Measurements from ENCODE around the gene LRRC45.

Gene LRRC45

DNA sequence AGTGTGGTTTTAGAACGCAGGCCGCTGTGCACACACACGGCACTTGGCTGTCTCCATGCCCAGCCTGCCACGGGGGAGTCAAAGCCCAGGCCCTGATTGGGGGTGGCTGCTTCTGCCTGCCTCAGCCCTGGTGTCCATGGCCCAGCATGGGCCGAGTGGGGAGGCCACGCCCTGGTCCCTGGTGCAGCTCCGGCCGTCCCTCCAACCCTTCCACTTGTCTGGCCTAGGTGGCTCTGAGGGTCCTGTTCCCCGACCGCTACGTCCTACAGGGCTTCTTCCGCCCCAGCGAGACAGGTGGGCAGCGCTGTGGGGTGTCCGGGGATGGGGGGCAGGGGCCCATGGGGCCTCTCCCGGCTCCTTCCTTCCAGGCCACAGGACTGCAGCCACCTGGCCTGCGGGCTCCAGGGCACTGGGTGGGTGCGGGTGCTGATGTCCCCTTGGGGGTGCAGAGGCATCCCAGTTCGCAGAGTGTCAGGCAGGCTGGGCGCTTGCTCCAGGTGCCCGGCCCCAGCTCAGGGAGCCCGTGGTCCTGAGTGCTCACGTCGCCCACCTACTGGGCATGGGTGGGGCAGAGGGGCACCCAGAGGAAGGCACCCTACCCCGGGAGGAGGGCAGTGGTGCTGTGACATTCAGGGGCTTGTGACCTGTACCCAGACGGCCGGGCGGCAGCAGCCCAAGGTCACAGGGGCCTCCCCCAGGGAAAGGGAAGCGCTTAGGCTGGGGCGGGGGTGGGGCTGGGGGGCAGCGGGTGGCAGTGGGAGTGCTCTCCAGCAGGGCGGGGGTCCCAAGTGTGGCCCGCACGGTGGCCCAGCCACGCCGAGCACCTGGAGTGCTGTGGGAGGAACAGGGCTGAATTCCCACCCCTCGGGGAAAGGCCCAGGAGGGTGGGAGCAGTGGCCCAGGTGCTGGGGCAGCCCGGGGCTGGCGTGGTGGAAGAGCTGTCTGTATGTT is 12.3 kb upstream of the LRRC45 start:
- H3K4me2 ChIP-seq (ENCODE audit: low read length): no peak overlapping the region
- H3K9me2 ChIP-seq (replicated peaks; ENCODE audit: control insufficient read depth, low read length): no peaks in the 10 kb centered on the region
- H3K79me2 ChIP-seq (ENCODE audit: control insufficient read depth, low read length): no peaks in the 10 kb centered on the region
- no peak for TF ChIP-seq CTCF (IDR thresholded peaks at IDR 0.05; ENCODE audit: low read depth, low read length, poor library complexity, severe bottlenecking)
- TF ChIP-seq EZH2phosphoT487 (IDR thresholded peaks at IDR 0.05; ENCODE audit: borderline replicate concordance, low read length): no peak
- no peak overlapping the region for H3K4me3 ChIP-seq (ENCODE audit: low read length)
- no peaks in the 10 kb centered on the region for H3F3A ChIP-seq (ENCODE audit: control insufficient read depth, insufficient read depth)
- no peaks in the 10 kb centered on the region for H3K9me3 ChIP-seq (ENCODE audit: control insufficient read depth, insufficient read depth, low read length)
- no peaks in the 10 kb centered on the region for H3K36me3 ChIP-seq (ENCODE audit: control insufficient read depth, low read length)
- H3K4me1 ChIP-seq (ENCODE audit: control insufficient read depth, low read length): no peaks in the 10 kb centered on the region
- no peaks in the 10 kb centered on the region for H3K27me3 ChIP-seq (ENCODE audit: control insufficient read depth, low read length)
- no peak overlapping the region for H3K27ac ChIP-seq (ENCODE audit: low read depth, low read length)
- H4K20me1 ChIP-seq (ENCODE audit: control insufficient read depth, insufficient read depth, low read depth, low read length): no peaks in the 10 kb centered on the region

GRCh38 chr17:82011617-82012187 is 11.4 kb upstream of the LRRC45 start:
- Histone ChIP-seq H3K36me3 (ENCODE audit: control insufficient read depth, low read length) (no peaks in the 10 kb centered on the region), H3K4me3 (ENCODE audit: low read length) (no peak overlapping the region), H3F3A (ENCODE audit: control insufficient read depth, insufficient read depth) (no peaks in the 10 kb centered on the region), H3K4me1 (ENCODE audit: control insufficient read depth, low read length) (no peaks in the 10 kb centered on the region), H3K9me2 (replicated peaks; ENCODE audit: control insufficient read depth, low read length) (no peaks in the 10 kb centered on the region), H3K4me2 (ENCODE audit: low read length) (no peak overlapping the region), H3K27me3 (ENCODE audit: control insufficient read depth, low read length) (no peaks in the 10 kb centered on the region), H3K9me3 (ENCODE audit: control insufficient read depth, insufficient read depth, low read length) (no peaks in the 10 kb centered on the region), H4K20me1 (ENCODE audit: control insufficient read depth, insufficient read depth, low read depth, low read length) (no peaks in the 10 kb centered on the region), H3K79me2 (ENCODE audit: control insufficient read depth, low read length) (no peaks in the 10 kb centered on the region), H3K27ac (ENCODE audit: low read depth, low read length) (no peak overlapping the region)
- TF ChIP-seq CTCF (IDR thresholded peaks at IDR 0.05; ENCODE audit: low read depth, low read length, poor library complexity, severe bottlenecking) (no peak), EZH2phosphoT487 (IDR thresholded peaks at IDR 0.05; ENCODE audit: borderline replicate concordance, low read length) (no peak)

DNA sequence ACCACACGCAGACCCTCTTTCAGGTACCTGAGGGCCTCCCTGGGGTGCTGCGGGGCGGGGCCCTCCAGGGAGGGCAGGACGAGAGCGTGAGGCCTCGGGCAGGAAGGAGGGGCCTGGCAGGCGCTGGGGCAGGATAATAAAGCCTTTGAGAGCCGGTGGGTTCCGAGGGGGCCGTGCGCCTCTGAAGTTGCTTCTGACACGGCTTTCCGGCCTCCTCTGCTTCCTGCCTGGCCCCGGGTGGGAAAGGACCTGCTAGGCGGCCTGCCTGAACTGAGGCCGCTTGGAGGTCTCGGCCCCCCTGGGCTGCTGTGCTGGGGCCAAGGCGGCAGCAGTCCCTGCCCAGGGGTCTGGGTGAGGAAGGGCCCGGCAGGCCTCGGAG is 10.9 kb upstream of the LRRC45 start:
- H4K20me1 ChIP-seq (ENCODE audit: control insufficient read depth, insufficient read depth, low read depth, low read length): no peaks in the 10 kb centered on the region
- H3K27ac ChIP-seq (ENCODE audit: low read depth, low read length): no peak overlapping the region
- peaks cover 1% of the 10 kb centered on the region for H3K4me1 ChIP-seq (ENCODE audit: control insufficient read depth, low read length)
- H3K36me3 ChIP-seq (ENCODE audit: control insufficient read depth, low read length): no peaks in the 10 kb centered on the region
- H3K9me2 ChIP-seq (replicated peaks; ENCODE audit: control insufficient read depth, low read length): no peaks in the 10 kb centered on the region
- TF ChIP-seq EZH2phosphoT487 (IDR thresholded peaks at IDR 0.05; ENCODE audit: borderline replicate concordance, low read length): no peak
- TF ChIP-seq CTCF (IDR thresholded peaks at IDR 0.05; ENCODE audit: low read depth, low read length, poor library complexity, severe bottlenecking): no peak
- H3K79me2 ChIP-seq (ENCODE audit: control insufficient read depth, low read length): no peaks in the 10 kb centered on the region
- H3K9me3 ChIP-seq (ENCODE audit: control insufficient read depth, insufficient read depth, low read length): no peaks in the 10 kb centered on the region
- H3K4me3 ChIP-seq (ENCODE audit: low read length): no peak overlapping the region
- no peaks in the 10 kb centered on the region for H3F3A ChIP-seq (ENCODE audit: control insufficient read depth, insufficient read depth)
- H3K4me2 ChIP-seq (ENCODE audit: low read length): no peak overlapping the region
- H3K27me3 ChIP-seq (ENCODE audit: control insufficient read depth, low read length): no peaks in the 10 kb centered on the region
